GM20000 (cell line): ENCODE measurements around the gene CLPSL1.
A peak's percentile ranks its signal among the peaks of the same experiment; 100 is the strongest.

Experiments used
- DNase-seq: peaks from one replicate; pipeline ENCODE4 v3.0.0; 2012; ENCODE audit warnings: low spot score
- CTCF ChIP-seq: IDR thresholded peaks from 2 replicates; pipeline ENCODE4 v1.5.1; 2012; ENCODE audit warnings: mild to moderate bottlenecking, control low read depth; ENCODE audit errors: extremely low read depth, missing control alignments

Gene CLPSL1

GRCh38 chr6:35798706-35799105, 17.9 kb downstream of the CLPSL1 start:
- TF ChIP-seq CTCF: no peak
- DNase-seq: no peak

- no peak for DNase-seq
- TF ChIP-seq CTCF: no peak
Measured at GRCh38 chr6:35801148-35801547, 20.3 kb downstream of the CLPSL1 start.

GRCh38 chr6:35804996-35805736, 24.3 kb downstream of the CLPSL1 start, which contains the start of gene LHFPL5:
Gene LHFPL5 (plus strand): TSS chr6:35805352. CDS start chr6:35805671, 319 bp downstream.
- TF ChIP-seq CTCF: no peak
- DNase-seq: peak; percentile 84

- no peak for DNase-seq
- TF ChIP-seq CTCF: no peak
Measured at GRCh38 chr6:35808688-35809087, 27.9 kb downstream of the CLPSL1 start.

GRCh38 chr6:35809809-35810208, 29.0 kb downstream of the CLPSL1 start:
- no peak for DNase-seq
- no peak for TF ChIP-seq CTCF

- no peak for TF ChIP-seq CTCF
- DNase-seq: no peak
Measured at GRCh38 chr6:35810971-35811698, 30.3 kb downstream of the CLPSL1 start.

GRCh38 chr6:35811699-35811995, 30.8 kb downstream of the CLPSL1 start:
- no peak for TF ChIP-seq CTCF
- DNase-seq: no peak
